Bronchial epithelial cell (primary cell): ENCODE results near the gene HIP1. TPM values are rescaled to one million over a fixed set of nuclear protein-coding genes. Genes with fewer than 3 reads are reported as not detected.
"Not testable (repeated sequence)": the region's sequence is repeated elsewhere in the genome, so short reads cannot be mapped to it uniquely, and the experiment has no call there.

Source experiments
- DNase-seq: peaks from one replicate; pipeline ENCODE4 v3.0.0-alpha.2; 2010; ENCODE audit warnings: low read depth
- FAIRE-seq: peaks from 2 replicates; lab custom pipeline; 2011; peaks lifted over from hg19 to GRCh38; lab: Jason Lieb, UNC
- H3K27me3 ChIP-seq: 2 replicates; pipeline ENCODE4 v1.5.1; 2011; ENCODE audit warnings: low read length; ENCODE audit not compliant: control insufficient read depth, insufficient read depth
- H3K36me3 ChIP-seq: 2 replicates; pipeline ENCODE4 v1.5.1; 2011; ENCODE audit warnings: low read length; ENCODE audit not compliant: control insufficient read depth, insufficient read depth
- H3K4me3 ChIP-seq: 2 replicates; pipeline ENCODE4 v1.5.1; 2011; ENCODE audit warnings: mild to moderate bottlenecking, low read depth, low read length, control low read depth
- total RNA-seq: library from RNA; depleted of rRNA; stranded (reverse); fragments of >200 nt; gene quantifications from 2 replicates; pipeline ENCODE4 v1.2.1, GENCODE V29; 2014

HIP1 gene
- total RNA-seq, 1 donor from 2014 or later, result 3.2 TPM

DNA sequence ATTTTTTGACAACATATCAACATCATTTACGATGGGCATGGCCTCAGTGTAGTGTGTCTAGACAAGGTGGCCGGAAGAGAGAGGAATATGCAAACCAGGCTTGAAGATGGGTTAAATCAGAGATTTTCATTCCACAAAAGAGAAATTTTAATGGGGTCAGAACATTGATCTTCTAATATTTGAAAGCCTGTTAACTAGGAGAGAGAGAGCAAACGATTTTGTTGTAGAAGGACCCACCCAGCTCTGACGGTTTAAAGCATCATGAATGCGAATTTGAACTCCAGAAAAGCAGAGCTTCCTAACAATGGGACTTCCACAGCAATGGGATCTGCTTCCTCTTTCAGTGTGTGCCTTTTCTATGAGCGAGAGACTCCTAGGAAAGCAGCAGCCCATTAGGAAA, 246.7 kb downstream of the HIP1 start, which contains the start of gene SPDYE5:
Gene SPDYE5 (plus strand): TSS at position 301 of the 400 bp plus-strand sequence. CDS start 1,728 bp downstream, outside the sequence.
- DNase-seq, H3K27me3 ChIP-seq, FAIRE-seq, H3K36me3 ChIP-seq, H3K4me3 ChIP-seq: not testable (repeated sequence)

DNA sequence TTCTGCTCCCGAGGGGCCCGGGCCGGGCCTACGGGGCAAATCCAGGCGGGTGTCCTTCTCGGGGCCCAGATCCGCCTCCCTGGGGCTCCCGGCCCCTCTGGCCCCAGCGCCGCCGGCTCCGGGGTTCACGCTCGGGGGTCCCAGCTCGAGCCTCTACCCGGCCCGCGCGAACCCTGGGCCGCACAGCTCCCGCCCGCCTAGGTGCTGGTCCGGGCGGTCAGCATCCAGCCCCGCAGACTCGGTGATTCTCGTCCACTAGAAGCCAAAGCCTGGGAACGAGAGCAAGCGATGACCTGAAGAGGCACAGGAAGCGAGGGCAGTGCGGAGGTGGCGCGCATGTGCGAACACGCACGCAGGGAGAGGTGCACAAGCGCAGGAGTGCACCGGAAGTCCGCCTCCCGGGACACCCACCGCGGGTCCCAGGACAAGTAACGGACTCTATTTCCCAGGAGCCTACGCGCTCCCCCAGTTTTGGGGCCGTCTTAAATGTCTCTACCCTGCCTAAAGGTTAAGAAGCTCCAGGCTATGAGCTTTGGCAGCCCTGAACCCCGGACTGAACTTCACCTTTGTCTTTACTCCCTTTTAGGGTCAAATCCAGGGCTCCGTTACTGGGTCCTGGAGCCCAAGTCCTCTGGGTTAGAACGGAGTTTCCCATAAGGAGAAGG, 252.6 kb downstream of the HIP1 start, which contains the start of gene POM121C:
Gene POM121C (minus strand): TSS at position 321 of the 665 bp plus-strand sequence. CDS start 44,803 bp downstream, outside the sequence.
- peak within 1 kb of the TSS; percentile 73 for H3K4me3 ChIP-seq
- H3K27me3 ChIP-seq, H3K36me3 ChIP-seq, FAIRE-seq: not testable (repeated sequence)
- DNase-seq, result peak; percentile 77

DNA sequence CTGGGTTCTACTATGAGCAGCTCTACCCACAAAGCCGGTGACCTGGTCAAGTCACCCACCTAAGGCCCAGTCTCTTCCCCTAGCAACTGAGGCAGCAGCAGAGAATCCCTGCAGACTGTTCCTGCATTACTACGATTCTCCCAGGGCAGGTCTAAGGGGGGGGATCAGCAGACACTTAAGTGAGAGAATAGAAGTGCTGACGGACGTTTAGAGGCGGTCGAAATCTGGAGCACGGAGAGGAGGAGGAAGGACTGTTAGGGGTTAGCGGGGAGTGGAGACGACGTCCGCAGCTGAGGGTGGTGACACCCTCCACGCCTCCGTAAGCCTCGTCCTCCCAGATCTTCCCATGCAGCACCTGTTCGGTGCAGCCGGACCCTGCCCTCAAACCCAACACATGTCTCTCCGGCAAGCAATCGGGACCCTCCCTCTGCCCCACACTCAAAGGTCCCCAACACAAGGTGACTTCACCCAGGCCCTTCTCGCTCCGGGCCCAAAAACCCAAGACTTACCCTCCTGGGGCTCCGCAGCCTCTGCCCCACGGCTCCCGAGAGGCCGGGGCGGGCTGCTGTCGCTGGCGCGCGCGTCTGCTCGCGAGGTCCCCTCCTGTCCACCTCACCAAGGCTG, 253.3 kb downstream of the HIP1 start:
- H3K4me3 ChIP-seq, result peak overlapping the region; percentile 73
- not testable (repeated sequence) for FAIRE-seq, H3K36me3 ChIP-seq, DNase-seq, H3K27me3 ChIP-seq

Other genes with a start within 250 kb of the HIP1 start
- not detected in 2 replicates for gene SPDYE5, start 246.6 kb downstream of the HIP1 start, total RNA-seq
- gene CCL26, start 33.3 kb upstream of the HIP1 start, total RNA-seq, result not detected in 2 replicates
- gene CCL24, start 74.9 kb upstream of the HIP1 start, total RNA-seq, result not detected in 2 replicates
- gene RHBDD2, start 140.1 kb upstream of the HIP1 start, total RNA-seq, result 10.8 and 17.4 TPM in 2 replicates
- gene POR, start 176.2 kb upstream of the HIP1 start, total RNA-seq, result 75.0 and 179 TPM in 2 replicates